Activated naive CD4-positive, alpha-beta T cell treated with Interleukin-2 at 50 U/mL for 16 hours (primary cell): ENCODE results near the gene GSTM5.
"Not testable (repeated sequence)": the region's sequence is repeated elsewhere in the genome, so short reads cannot be mapped to it uniquely, and the experiment has no call there.

Experiments
- DNase-seq: peaks from one replicate; pipeline ENCODE4 v3.0.0-alpha.2; 2020

Gene GSTM5

DNA sequence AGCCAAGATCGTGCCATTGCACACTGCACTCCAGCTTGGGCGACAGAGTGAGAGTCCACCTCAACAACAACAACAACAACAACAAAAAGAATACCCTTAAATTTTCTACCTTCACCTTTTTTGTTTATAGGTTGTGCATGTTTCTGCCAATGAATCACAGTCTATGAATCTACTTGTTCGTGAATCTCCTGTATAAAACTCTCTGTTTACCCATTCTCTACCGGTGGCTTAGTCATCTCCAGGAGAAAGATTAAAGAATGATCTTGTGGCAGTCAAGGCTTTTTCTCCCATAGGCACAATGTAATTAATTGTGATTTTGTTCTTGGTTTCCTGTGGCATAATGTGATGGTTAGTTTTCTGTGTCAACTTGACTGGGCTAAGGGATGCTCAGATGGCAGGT, 14.2 kb upstream of the GSTM5 start:
- DNase-seq = not testable (repeated sequence)

DNA sequence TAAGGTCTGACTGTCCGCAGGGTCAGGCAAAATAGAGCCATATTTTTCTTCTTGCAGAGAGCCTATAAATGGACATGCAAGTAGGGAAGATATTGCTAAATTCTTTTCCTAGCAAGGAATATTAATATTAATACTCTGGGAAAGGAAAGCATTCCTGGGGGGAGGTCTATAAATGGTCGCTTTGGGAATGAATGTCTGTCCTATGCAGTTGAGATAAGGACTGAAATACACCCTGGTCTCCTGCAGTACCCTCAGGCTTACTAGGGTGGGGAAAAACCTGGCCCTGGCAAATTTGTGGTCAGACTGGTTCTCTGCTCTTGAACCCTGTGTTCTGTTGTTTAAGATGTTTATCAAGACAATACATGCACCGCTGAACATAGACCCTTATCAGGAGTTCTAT, 9.1 kb upstream of the GSTM5 start:
- DNase-seq = not testable (repeated sequence)

DNA sequence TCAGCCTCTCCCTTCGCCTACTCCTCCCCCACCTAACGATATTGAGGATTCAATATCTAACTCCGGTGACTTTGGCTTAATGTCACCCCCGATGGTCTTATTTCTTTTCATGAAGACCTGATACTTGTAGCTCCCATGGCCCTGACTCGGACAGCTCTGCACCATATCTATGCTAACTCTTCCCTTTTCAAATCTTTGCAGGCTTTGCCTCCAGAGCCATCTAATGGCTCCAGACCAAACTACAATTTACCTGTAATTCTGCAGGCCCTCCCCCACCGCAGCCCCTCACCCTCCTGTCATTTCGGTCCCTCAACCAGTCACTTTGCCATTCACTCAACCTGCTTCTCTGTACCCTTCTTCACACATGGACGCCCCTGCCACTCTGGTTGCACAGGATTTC, 7.9 kb upstream of the GSTM5 start:
- no peak for DNase-seq

DNA sequence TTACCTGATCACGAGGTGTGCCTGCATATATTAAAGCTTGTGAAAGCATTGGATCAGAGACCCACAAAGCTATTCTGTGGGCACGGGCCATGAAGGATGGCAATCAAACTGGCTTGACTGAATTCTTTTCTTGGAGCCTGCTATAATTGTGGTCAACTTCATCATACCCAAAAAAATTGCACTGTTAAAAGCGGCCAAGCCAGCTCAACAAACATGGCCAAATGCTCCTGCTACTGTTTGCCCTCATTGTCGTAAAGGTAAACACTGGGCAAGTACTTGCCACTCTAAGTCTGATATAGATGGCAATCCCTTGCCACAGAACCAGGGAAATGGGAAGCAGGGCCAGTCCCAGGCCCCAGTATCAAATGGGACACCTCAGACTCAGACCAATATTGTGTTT, 6.6 kb upstream of the GSTM5 start:
- no peak for DNase-seq

DNA sequence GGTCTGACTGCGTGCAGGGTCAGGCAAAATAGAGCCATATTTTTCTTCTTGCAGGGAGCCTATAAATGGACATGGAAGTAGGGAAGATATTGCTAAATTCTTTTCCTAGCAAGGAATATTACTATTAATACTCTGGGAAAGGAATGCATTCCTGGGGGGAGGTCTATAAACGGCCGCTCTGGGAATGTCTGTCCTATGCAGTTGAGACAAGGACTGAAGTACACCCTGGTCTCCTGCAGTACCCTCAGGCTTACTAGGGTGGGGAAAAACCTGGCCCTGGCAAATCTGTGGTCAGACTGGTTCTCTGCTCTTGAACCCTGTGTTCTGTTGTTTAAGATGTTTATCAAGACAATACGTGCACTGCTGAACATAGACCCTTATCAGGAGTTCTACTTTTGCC, 3.1 kb upstream of the GSTM5 start:
- not testable (repeated sequence) for DNase-seq

DNA sequence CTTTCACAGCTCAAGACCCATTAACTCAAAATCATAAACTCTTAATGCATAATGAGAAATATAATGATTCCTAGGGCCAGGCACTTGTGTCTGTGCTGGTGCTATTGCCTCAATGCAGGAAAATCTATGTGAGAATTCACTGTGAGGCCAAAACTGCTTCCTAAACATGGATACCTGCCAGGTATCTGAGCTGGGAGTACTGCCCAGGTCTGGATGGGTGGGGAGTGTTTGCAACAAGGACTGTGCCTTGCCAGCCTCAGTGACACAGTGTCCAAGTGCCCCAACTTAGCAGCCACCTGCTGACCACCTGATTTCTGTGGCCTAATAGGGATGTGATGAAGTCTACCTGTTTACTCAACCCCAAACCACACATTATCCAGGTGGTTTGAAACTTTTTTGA, 2.2 kb upstream of the GSTM5 start:
- not testable (repeated sequence) for DNase-seq

DNA sequence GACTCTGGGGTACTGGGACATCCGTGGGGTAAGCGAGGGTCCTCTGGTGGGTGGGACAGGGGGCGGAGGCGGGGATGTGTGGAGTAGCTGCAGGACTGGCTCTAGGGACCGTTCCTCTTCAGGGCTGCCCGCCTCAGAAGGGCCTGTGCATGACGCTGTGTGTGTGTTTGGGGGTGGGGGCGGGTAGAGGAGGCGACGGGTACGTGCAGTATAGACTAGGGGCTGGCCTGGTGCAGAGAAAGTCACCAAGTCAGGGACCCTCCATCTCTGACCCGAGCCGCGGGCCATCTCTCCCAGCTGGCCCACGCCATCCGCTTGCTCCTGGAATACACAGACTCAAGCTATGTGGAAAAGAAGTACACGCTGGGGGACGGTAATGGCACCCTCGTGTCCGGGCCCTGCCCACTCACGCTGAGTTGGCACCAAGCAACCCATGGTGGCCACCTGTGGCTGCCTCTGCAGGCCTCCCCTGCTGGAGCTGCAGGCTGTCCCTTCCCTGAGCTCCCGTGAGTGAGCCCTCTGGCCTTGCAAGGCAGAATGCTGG, 342 bp downstream of the GSTM5 start:
- no peak for DNase-seq

DNA sequence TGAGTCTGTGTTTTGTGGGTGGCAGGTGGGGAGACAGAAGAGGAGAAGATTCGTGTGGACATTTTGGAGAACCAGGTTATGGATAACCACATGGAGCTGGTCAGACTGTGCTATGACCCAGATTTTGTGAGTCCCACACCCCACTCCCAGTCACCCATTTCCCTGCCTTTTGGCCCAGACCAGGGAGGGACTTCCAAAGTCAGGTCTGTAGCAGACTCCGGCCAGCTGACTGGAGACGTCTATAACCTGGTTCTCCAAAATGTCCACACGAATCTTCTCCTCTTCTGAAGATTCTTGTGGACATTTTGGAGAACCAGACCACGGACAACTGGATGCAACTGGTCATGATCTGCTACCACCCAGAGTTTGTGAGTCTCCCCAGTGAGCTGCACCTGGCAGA, 1.6 kb downstream of the GSTM5 start:
- no peak for DNase-seq

DNA sequence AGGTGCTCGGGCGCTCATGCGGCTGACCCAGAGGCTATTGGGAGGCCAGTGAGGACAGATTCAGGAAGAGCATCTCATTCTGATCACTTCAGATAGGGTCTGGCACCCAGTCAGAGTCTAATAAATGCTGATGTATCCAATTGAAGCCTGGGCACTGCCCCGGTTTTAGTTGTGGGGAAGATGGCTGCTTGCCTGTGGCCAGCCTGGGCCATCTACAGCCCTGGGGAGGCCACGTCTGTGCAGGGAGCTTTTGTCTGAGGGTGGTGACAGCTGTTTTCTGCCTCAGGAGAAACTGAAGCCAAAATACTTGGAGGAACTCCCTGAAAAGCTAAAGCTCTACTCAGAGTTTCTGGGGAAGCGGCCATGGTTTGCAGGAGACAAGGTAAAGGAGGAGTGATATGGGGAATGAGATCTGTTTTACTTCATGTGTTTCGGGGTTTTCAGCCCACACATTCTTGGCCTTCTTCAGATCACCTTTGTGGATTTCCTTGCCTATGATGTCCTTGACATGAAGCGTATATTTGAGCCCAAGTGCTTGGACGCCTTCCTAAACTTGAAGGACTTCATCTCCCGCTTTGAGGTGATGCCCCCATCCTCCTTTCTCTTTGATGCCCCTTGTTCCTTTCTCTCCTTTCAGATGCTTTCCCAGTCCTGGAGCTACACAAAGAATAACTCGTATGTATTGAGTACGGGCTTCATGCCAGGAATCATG, 2.8 kb downstream of the GSTM5 start:
- no peak for DNase-seq

DNA sequence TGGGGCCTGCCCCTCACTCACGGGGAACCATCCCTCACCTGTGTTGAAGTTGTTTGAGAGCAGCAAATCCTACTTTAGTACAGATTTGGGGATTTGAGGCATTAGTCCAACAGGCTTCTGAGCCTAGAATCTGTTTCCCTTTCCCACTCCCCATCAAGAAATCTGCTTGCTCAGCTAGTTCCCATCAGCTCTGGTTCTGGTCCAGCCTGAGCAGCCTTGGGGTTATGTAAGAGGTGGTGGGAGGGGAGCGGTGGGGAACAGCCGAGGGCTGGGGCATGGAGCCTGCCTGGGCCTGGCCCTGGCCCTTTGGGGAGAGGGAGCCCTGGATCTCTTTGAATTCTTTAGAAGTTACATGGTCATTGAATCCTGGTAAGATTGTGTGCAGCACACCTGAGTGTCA, 4.1 kb downstream of the GSTM5 start:
- DNase-seq = no peak

DNA sequence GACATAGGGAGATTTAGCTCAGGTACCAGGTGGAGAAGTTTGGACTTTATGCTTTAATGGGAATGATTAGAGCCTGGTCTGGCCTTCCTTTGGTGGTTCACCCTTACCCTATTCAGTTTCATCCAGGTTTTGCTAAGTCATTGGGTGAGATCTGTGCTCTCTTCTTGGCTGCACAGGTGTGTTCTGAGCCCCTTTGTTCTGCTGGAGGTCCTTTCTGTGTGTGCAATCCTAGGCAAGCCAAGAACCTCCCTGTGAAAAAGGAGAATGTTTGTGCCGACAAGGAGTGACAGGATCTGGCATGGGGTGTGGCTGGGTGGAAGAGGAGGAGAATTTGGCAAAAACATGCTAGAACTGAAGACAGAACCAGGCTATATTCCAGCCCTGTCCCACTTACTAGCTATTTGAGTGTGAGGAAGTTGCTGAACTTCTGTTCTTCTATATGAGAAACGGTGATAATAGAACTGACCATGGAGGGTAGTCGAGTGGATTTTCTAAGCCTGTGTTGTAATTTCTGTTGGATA, 4.6 kb downstream of the GSTM5 start:
- no peak for DNase-seq

DNA sequence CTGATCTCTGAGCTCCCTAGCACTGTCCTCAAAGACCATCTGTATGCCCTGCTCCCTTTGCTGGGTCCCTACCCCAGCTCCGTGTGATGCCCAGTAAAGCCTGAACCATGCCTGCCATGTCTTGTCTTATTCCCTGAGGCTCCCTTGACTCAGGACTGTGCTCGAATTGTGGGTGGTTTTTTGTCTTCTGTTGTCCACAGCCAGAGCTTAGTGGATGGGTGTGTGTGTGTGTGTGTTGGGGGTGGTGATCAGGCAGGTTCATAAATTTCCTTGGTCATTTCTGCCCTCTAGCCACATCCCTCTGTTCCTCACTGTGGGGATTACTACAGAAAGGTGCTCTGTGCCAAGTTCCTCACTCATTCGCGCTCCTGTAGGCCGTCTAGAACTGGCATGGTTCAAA, 5.7 kb downstream of the GSTM5 start:
- DNase-seq = no peak

DNA sequence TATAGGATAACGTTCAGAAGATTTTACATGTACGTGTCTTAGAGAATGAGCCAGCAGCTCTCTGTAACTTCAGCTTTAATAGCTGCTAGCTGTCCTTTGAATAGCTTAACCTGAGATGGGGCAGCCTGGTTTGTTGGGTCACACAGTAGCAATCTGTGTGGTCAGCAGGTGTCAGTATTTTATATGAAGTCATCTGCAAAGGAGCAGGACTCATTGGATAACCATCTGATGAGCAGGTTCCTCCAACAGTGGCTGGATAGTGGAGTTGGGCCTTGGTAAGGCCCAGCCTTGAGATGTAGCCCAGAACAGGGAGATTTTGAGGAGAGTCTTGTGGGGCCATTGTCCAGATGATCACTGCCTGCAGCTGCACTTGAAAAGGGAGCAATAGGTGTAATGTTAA, 6.4 kb downstream of the GSTM5 start:
- DNase-seq = no peak

DNA sequence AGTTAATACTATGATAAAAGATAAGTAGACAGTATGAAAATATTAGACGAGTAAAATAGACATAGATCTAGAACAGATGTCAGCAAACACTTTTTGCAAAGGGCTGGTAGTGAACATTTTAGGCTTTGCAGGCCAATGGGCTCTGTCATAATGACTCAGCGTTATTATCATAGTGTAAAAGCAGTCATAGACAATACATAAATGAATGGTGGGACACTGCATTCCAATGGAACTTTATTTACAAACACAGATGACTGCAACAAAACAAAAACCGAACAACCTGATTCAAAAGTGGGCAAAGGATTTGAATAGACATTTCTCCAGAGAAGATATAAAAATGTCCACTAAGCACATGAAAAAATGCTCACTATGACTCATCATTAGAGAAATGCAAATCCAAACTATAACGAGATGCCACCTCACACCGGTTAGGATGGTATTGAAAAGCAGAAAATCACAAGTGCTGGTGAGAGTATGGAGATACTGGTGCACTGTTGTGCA, 7.3 kb downstream of the GSTM5 start:
- no peak for DNase-seq

DNA sequence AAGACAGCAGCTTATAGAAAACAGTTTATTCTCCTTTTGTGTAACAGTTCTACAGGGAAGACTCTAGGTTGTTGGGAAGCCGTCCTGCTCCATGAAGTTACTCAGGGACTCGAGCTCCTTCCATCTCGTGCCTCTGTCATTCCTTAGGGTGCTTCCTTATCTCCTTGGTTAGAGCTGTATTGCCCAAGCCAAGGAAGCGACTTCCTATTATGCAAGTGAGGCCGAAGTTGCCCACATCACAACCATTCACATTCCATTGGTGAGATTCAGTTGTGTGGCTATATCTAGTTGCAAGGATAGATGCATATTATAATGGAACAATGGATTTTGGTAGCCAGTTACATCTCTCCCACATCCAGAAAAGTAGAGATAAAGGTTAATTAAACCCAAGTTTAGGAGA, 9.0 kb downstream of the GSTM5 start:
- DNase-seq = no peak

DNA sequence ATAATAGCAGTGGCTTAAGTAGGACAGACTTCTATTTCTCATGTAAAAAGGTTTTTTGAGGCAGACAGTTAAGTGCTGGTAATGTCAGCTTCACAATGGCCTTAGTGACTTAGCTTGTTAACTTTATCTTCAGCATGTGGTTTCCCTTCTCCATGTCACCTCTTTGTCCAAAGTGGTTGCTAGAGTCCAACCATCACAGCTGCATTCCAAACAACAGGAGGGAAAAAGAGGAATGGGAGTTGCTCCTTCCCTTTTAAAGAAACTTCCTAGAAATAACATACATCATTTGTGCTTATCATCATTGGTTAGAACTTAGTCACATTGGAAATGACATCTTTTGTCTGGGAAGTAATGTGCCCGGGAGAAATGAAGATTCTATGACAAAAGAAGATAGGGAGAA, 9.9 kb downstream of the GSTM5 start:
- no peak for DNase-seq

DNA sequence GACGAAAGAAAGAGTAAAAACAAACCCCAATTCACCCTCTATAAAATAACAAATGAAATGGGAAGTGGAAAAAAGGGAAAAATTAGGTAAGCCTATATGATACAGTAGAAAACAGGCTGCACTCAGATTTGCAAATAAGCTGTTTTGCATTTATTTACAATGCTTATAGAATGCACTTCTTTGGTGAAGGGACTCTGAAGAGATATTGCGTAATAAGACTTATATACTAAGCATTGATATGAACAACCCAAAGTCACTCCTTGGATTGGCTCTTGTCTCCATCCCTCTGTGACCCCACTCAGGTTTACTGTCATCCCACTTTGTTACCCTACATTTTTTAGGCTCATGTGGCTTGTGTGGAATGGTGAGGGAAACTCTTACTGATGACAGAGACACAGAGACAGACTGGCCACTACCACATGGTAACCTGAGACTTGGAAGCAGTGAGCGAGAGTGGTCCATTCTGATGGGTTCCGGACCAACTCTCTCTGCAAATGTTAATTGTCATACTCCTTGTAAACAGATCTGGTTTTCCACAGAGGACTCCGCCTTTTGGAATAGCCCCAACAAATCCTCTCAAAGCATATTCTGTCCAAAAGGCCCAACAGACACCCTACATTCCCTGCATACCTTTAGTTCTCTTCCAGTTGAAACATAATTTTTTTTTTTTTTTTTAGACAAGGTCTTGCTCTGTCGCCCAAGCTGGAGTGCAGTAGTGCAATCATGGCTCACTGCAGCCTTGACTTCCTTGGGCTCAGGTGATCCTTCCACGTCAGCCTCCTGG, 11.0 kb downstream of the GSTM5 start:
- DNase-seq = no peak

DNA sequence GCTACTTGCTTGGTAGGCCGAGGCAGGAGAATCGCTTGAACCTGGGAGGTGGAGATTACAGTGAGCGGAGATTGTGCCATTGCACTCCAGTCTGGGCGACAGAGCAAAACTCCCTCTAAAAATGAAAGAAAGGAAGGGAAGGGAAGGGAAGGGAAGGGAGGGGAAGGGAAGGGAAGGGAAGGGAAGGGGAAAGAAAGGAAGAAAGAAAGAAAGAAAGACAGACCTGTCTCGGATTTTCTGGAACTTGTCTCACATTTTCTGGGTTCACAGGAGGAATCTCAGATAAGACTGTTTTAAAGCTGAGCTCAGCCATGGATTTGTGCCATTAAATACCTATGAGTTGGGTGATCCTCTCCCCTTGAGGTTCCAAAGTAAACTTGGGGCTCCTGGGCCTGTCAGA, 12.9 kb downstream of the GSTM5 start:
- no peak for DNase-seq

DNA sequence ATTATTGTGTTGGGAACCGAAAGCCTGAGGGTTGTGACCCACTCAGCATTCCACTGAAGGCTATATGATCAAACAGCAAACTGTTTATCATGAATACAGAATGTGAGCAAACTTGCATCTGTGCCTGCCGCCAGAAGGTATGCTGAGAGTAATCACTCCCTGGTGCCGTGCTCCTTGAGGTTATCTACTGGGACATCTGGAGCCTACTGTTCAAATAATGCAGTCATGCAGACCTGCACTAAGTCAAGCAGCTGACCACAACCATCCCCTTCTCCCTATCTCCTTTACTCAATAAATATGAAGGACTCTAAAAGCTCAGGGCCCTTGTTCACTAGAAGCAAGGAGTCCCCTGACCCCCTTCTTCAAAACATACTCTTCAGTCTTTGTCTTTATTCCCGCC, 13.5 kb downstream of the GSTM5 start:
- DNase-seq = no peak

DNA sequence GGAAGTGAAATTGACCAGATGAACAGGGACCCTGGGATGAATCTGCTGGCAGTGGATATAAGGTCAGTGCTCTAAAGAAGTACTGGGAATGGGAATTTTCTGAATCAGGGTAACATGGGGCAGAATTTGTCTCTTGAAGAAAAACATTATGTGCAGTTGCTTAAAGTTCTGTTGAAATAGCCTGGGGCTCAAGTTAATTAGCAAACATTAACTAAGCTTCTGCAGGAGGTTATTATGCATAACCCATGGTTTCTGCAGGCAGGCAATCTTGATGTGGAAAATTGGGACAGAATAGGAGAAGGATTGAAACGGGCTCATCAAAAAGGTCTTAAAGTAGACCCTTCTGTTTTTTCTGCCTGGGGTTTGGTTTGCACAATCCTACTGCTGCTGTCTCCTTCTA, 14.0 kb downstream of the GSTM5 start:
- no peak for DNase-seq

DNA sequence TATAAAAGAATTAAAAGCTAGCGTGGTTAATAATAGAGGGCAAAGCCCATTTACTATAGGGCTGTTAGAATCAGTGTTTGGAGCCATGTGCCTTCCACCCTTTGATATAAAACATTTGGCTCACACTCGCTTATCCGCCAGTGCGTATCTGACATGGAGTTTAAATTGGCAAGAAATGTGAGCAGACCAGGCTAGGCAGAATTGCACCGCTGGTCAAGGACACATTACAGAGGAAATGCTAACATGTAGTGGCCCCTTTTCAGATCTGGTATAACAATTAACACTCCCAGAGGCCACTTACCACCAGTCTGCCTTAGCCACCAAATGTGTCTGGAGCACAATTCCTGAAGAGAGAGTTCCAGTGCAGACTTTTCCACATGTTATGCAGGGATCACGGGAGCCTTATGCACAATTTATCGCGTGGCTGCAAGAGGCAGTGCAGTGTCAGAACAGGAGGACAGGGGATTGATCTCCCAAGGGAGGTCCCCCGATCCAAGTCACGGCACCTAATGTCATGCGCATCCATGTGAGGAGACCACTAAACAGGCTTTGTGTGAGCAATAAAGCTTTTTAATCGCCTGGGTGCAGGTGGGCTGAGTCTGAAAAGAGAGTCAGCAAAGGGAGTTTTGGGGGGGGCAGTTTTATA, 14.8 kb downstream of the GSTM5 start:
- no peak for DNase-seq

DNA sequence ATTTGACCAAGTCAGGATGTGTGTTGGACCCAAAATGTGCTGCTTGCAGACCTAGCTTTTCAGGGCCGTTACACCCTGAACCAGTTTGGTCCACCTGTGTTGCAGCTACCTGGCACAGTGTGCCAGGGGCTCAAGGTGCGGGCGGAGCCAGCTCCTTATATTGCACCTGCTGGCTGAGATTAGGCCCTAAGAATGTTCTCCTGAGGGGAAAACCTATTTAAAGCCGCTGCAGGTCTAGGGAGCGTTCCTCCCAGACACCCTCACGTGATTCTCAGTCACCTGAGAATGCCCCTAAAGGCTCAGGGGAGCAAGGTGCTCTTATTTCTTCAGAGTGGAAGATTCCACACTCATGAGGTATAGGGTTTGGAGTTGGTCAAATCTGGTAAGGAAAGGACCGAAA, 16.8 kb downstream of the GSTM5 start:
- DNase-seq = no peak

DNA sequence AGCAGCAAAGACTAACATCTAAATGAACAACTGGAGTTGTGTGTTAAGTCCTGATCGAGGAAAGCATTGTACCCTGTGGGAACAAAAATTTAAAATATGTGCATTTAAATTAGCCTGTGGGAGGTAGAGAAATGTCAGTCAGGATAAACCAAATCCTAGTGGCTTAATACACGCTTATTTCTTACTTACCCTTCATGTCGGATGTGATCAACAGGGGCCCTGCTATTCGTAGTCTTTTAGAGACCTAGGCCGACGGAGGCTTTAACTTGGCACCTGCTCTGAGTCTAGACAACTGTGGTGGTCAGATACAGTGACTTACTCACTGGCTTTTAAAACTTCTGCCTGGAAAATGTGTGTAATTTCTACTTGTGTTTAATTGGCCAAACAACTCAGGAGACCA, 18.6 kb downstream of the GSTM5 start:
- no peak for DNase-seq
